Kidney (tissue), 14 donors: ENCODE results near the gene INSC. TPM values are rescaled to one million over a fixed set of nuclear protein-coding genes. Genes with fewer than 3 reads are reported as not detected.
A peak's percentile ranks its signal among the peaks of the same experiment; 100 is the strongest.

ENCODE experiments used
- DNase-seq, 5 donors: peaks; one replicate each; pipeline ENCODE4 v3.0.0-alpha.2; 2013 to 2020
- FAIRE-seq: peaks from 2 replicates; lab custom pipeline; 2012; peaks lifted over from hg19 to GRCh38; lab: Jason Lieb, UNC
- H3K27ac ChIP-seq, 2 donors: one replicate each; pipeline ENCODE4 v1.7.0; 2013; ENCODE audit warnings: low read depth in 2 of 2, low read length in 2 of 2, inconsistent platforms in 1 of 2
- H3K27me3 ChIP-seq: one replicate; pipeline ENCODE4 v1.7.1; 2013; ENCODE audit warnings: low read length, inconsistent platforms; ENCODE audit not compliant: control insufficient read depth, insufficient read depth
- H3K36me3 ChIP-seq, 3 donors: one replicate each; pipeline versions ENCODE4 v1.7.0 to v1.7.1; 2013; ENCODE audit warnings: low read length in 3 of 3, control low read depth in 1 of 3, inconsistent platforms in 1 of 3; ENCODE audit not compliant: insufficient read depth in 3 of 3, control insufficient read depth in 2 of 3
- H3K4me1 ChIP-seq, 3 donors: one replicate each; pipeline versions ENCODE4 v1.7.0 to v1.7.1; 2013; ENCODE audit warnings: low read length in 3 of 3, inconsistent platforms in 1 of 3, low read depth in 1 of 3; ENCODE audit not compliant: control insufficient read depth in 2 of 3, insufficient read depth in 2 of 3
- H3K4me3 ChIP-seq, 3 donors: one replicate each; pipeline versions ENCODE4 v1.7.0 to v1.8.1; 2013; ENCODE audit warnings: low read length in 3 of 3, control low read depth in 1 of 3, inconsistent platforms in 1 of 3
- H3K9ac ChIP-seq, 3 donors: one replicate each; pipeline versions ENCODE4 v1.7.0 to v1.7.1; 2013; ENCODE audit warnings: low read length in 3 of 3, control low read depth in 1 of 3, inconsistent platforms in 1 of 3
- H3K9me3 ChIP-seq, 3 donors: one replicate each; pipeline versions ENCODE4 v1.7.0 to v1.7.1; 2013; ENCODE audit warnings: low read length in 3 of 3, control low read depth in 1 of 3, inconsistent platforms in 1 of 3; ENCODE audit not compliant: control insufficient read depth in 2 of 3, insufficient read depth in 1 of 3
- CTCF ChIP-seq: IDR thresholded peaks from 3 replicates; pipeline ENCODE4 v1.5.1; 2012; ENCODE audit warnings: mild to moderate bottlenecking, moderate library complexity, borderline replicate concordance; ENCODE audit not compliant: insufficient read depth; ENCODE audit errors: extremely low read depth
- intact Hi-C: fragments of 100-400 bp; cut with DNase I; formaldehyde crosslinking; loops from one replicate; pipeline ENCODE4 v1.11.1; 2022
- polyA plus RNA-seq: library from polyadenylated mRNA; stranded (reverse); fragments of 350-450 nt; fragmentation: Illumina TruSeq; extraction: RNeasy Lipid Tissue Mini Kit (QIAGEN cat#74804); gene quantifications from one replicate; pipeline ENCODE4 v1.2.3, GENCODE V29; 2014; ENCODE audit warnings: low read depth, low replicate concordance; ENCODE audit not compliant: insufficient read depth
- total RNA-seq: library from RNA; stranded (reverse); fragmentation: NEBNext Ultra II Directional; extraction: Animal tissue kit (Norgen Biotek cat#: 25700); gene quantifications from one replicate; pipeline ENCODE4 v1.2.1, GENCODE V29; 2021
- donor health status: control.
- donor health status: control.
- donor health status: control.
- donor health status: control.
- donor health status: control.
- donor health status: DM: yes; HTN: yes; CAD: no.
- donor health status: Normal renal cell carcinoma (clear cell type).

Gene INSC
- total and polyA plus RNA-seq, 2 donors from 2014 or later: 0.41 to 1.3 TPM

GRCh38 chr11:15111215-15111614, 3.5 kb upstream of the INSC start:
- FAIRE-seq: no peak
- Histone ChIP-seq H3K4me1 (no peaks in the 10 kb centered on the region), H3K36me3 (no peaks in the 10 kb centered on the region), H3K9me3 (no peaks in the 10 kb centered on the region), H3K27me3 (no peaks in the 10 kb centered on the region), H3K4me3 (no peak overlapping the region), H3K9ac (no peak overlapping the region), H3K27ac (no peak overlapping the region)
- intact Hi-C loops: no loop called here
- DNase-seq: no peak
- no peak for TF ChIP-seq CTCF

DNA sequence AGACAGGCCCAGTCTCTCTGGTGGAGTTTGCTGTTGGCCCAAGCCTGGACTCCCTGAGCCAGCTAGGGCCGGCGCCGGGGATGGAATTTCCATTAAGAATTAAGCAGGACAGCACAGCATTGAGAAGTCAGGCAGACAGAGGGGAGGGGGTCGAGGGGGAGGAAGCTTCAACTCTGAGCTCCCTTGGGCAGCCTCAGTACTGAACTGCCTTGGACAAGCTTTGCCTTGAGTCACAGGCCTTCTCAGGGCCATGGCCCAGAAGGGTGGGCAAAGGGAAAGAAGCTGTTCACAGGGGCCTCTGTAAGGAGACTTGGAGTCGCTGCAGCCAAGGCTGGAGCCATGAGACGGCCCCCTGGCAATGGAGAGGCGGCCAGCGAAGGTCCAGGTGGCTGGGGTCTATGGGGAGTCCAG, 2.6 kb upstream of the INSC start:
- FAIRE-seq: no peak
- intact Hi-C loops: no loop called here
- H3K9me3 ChIP-seq: no peaks in the 10 kb centered on the region
- H3K4me1 ChIP-seq: no peaks in the 10 kb centered on the region
- TF ChIP-seq CTCF: no peak
- DNase-seq: peak in 2 of 5 donors; percentile 9 to 18
- no peaks in the 10 kb centered on the region for H3K36me3 ChIP-seq
- no peak overlapping the region for H3K4me3 ChIP-seq
- no peak overlapping the region for H3K9ac ChIP-seq
- H3K27ac ChIP-seq: no peak overlapping the region
- H3K27me3 ChIP-seq: no peaks in the 10 kb centered on the region

DNA sequence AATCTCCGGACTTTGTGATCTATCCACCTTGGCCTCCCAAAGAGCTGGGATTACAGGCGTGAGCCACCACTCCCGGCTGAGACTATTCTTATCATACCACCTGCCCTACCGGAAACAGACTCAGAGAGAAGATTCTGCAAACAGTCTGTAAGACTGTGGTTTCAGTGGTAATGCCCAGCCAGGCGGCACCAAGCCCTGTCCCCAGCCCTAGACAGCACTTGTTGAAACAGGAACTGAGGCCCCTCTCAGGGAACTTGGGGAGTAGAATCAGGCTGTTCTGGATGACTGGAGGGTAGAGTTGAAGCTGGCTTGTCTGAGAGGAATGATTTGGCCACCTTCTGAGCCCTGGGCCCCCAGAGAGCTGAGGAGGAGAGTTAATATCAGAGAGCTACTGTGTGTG, 1.3 kb upstream of the INSC start:
- Histone ChIP-seq H3K36me3 (no peaks in the 10 kb centered on the region), H3K9me3 (no peaks in the 10 kb centered on the region), H3K27ac (no peak overlapping the region), H3K4me3 (no peak overlapping the region), H3K27me3 (no peaks in the 10 kb centered on the region), H3K9ac (no peak overlapping the region), H3K4me1 (no peaks in the 10 kb centered on the region)
- no peak for FAIRE-seq
- TF ChIP-seq CTCF: no peak
- intact Hi-C loops: no loop called here
- DNase-seq: peak in 3 of 5 donors; percentile 10 to 36 (median 17)

GRCh38 chr11:15115686-15116085, 963 bp downstream of the INSC start:
- no peak for FAIRE-seq

More at GRCh38 chr11:15115686-15116085, 963 bp downstream of the INSC start:
- intact Hi-C loops: no loop called here
- Histone ChIP-seq H3K36me3 (no peaks in the 10 kb centered on the region), H3K9ac (no peak overlapping the region), H3K27ac (no peak overlapping the region), H3K9me3 (no peaks in the 10 kb centered on the region), H3K27me3 (no peaks in the 10 kb centered on the region), H3K4me1 (no peaks in the 10 kb centered on the region), H3K4me3 (no peak overlapping the region)
- no peak for TF ChIP-seq CTCF
- no peak for DNase-seq
